HG02763 (cell line): ENCODE results near the gene VASP.

Experiments used
- ATAC-seq: cut with Tn5 transposase; IDR thresholded peaks from one replicate; pipeline ENCODE4 v1.9.1; 2021; ENCODE audit warnings: mild to moderate bottlenecking, moderate library complexity; ENCODE audit not compliant: unreplicated experiment

VASP gene

DNA sequence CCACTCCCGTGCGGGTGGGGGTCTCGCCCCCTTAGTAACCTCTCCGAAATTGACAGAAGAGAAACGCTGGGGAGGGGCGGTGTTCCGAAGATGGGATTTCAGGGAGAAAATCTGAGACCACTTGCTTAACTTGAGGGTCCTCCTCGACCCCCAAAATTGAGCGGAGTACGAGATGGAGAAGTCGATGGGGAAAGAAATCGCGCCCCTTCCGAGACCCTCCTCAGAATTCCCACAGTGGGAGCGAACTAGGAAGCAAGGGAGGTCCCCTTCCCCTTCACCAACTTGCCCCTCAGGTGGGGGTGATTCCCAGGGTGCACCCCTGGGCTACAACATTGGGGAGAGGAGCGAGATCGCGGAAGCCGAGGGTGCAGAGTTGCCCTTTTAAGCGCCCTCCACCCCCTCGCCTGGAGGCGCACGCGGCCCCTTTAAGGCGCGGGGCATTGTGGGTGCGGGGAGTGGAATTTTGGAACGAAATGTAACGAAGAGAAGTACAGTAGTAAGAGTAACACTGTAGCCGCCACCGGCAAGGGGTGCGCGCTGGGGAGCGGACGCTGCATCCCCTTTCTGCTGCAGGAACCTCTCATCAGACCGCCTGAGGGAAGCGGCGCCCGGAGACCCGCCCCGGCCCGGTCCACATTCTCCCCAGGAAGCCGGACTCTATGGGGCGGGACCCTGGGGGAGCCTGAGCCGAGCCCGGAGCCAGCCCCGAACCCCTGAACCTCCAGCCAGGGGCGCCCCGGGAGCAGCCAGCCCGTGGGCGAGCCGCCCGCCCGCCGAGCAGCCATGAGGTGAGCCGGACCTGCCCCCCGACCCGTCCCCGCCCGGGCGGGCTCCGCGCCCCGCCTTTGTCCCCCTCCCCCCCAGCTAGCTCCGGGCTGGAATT, at the start of gene VASP:
Gene VASP, plus strand, starts transcription at position 491 of the 883 bp plus-strand sequence. Its CDS starts 293 bp downstream, at position 784.
- ATAC-seq, result peak; percentile 40

DNA sequence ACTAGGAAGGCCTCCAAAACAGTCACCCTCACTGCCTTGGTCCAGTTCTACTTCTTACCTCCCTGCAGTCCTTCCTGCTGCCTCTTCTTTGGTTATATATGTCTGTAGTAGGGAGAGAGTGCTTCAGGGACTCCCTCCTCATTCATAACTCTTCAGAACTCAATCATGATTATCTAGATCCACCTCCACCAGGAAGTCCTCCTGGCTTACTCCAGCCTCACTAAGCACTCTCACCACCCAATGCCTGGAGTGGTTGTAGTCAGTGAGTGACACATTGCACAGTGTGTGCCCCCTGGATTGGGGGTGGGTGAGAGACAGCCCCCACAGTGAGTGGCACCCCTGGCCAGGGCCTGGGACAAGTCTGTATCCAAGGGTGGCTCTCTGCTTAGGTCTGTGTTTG, 49.5 kb upstream of the VASP start:
- ATAC-seq, result no peak

DNA sequence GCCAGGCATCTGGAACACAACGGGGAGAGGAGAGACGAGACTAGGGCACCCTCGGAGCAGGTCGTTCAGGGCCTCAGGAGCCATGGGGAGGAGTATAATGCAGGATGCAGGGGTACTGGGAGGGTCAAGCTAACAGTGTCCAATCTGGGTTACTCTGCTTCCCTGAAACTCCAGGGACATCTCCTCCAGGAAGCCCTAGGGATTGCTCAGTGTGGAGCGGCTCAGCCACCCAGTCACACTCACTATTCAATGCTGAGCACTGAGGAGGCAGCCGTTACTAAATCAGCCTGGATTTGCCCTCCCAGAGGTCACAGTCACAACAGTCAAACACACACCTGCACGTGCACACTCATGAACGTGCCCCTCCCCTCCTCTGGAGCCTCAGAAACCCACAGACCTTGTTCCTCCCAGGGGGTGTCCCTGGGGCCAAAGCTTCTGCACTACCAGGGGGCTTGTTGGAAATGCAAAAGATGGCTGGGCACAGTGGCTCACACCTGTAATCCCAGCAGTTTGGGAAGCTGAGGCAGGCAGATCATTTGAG, 46.4 kb upstream of the VASP start:
- ATAC-seq, result no peak

DNA sequence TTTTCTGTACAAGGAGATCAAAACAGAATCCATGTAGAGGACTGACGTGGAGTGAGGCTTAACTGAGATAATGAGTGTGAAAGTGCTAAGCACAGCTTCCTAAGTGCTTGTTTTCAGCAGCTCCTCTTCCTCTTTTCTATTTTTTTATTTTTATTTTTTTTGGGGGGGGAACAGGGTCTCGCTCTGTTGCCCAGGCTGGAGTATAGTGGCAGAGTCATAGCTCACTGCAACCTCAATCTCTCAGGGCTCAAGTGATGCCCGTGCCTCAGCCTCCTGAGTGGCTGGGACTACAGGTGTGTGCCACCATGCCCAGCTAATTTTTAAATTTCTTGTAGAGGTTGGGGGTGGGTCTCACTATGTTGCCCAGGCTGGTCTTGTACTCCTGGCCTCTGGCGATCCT, 45.1 kb upstream of the VASP start:
- ATAC-seq, result no peak

DNA sequence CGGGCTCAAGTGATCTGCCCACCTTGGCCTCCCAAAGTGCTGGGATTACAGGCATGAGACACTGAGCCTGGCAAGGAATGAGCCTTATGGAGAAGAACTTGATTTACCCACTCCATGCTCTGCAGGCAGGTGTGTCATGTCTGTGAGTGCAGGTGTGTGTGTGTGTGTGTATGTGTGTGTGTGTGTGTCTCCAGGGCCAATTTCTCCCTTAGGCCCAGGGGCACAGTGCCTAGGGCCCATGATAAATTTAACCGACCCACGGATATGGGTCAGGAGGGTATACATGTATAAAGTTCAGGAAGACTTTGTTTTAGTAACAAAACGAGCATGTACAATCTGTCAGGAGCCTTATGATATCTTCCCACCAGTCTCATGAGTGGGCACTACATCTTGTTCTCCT, 44.0 kb upstream of the VASP start:
- ATAC-seq, result no peak

DNA sequence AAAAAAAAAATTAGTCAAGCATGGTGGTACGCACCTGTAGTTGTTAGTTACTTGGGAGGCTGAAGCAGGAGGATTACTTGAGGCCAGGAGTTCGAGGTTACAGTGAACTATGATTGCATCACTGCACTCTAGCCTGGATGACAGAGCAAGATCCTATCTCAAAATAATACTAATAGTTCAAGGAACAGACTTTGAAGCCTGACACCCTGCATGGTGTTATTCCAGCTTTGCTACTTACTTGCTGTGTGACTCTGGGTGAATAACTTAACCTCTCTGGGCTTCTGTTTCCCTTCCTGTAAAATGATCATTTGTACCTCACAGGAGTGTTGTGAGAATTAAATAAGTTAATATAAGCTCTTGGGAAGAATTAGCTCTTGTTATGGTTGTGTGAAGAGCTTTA, 43.0 kb upstream of the VASP start:
- ATAC-seq, result no peak

DNA sequence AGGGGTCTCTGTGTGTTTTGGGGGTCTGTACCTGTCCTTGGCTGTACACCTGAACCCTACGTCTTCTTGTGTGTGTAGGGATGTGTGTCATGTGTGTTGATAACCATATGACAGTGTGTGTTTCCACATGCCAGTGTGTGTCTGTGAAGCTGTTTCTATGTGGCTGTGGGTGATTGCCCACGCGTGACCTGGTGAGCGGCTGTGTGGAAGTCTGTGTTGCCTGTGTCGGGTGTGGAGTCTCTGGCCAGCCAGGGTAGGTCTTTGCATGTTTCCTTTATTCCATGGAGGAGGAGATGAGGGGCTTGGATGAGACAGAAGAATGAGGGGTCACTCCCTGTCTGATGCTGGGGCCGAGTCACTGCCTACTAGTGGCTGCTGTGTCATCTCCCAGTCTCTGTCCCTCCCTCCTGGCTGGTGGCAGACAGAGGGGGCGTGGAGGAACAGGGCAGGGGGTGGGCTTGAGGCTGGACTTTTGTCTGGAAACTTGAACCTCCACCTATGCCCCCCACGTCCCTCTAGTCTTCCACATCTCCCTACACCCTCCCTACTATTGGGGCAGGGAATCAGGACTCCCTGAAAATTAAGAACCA, 42.3 kb upstream of the VASP start:
- no peak for ATAC-seq

DNA sequence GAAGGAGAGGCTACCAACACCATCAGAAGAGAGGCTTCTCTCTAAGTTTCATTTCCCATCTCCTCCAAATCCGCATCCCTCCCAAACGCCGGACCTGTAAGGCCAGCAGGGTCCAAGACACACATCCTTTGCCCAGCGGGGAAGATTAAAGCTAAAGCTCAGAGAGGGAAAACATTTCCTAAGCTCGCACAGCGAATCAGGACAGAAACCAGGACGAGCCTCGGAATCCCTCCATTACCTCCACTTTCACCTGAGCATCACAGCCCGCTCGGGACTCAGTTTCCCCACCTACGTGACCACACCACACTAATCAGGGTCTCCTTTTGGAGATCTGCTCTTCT, 40.2 kb upstream of the VASP start:
- ATAC-seq, result no peak

DNA sequence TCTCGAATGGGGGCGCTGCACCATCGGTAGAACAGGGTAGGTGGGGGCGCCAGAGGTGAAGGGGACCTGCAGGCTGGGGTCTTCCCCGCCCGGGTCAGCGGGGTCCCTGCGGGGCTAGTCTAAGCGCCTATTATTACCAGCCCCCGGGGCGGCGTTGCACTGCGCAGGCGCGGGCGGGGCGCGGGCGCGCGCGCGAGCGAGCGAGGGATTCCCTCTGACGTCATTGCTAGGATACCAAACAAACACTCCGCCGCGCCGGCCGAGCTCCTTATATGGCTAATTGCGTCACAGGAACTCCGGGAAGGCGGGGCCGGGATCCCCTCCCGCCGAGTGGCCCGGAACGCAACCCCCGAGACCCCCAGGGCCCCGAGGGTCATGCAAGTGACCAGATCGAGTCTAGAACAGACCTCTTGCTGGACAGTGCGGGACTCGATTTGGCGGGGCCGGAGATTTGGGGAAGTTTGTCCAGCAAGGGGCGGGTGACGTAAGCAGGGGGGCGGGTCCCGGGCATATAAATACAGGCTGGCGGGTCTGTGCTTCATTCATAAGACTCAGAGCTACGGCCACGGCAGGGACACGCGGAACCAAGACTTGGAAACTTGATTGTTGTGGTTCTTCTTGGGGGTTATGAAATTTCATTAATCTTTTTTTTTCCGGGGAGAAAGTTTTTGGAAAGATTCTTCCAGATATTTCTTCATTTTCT, 39.7 kb upstream of the VASP start, which contains the start of gene FOSB:
Gene FOSB, plus strand, starts transcription at position 541 of the 703 bp plus-strand sequence. CDS start 591 bp downstream, outside the sequence.
- peak; percentile 48 for ATAC-seq

DNA sequence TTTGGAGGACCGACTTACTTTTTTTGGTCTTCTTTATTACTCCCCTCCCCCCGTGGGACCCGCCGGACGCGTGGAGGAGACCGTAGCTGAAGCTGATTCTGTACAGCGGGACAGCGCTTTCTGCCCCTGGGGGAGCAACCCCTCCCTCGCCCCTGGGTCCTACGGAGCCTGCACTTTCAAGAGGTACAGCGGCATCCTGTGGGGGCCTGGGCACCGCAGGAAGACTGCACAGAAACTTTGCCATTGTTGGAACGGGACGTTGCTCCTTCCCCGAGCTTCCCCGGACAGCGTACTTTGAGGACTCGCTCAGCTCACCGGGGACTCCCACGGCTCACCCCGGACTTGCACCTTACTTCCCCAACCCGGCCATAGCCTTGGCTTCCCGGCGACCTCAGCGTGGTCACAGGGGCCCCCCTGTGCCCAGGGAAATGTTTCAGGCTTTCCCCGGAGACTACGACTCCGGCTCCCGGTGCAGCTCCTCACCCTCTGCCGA, 39.1 kb upstream of the VASP start:
- ATAC-seq, result no peak

DNA sequence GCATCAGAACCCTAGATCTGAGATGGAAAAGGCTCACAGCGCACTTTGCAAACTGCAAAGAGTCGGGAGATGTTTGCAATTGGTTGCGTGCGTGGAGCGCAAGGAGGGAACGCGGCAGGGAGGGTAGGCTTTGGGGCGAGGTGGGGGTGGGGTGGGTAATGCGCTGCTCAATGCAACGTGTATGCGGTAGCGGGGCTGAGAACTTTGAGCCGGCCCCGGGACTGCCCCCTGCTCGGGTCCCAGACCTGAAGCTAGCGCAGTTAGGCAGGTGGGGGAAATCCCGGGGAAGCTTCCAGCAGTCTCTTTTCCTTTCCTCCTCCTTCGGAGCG, 38.5 kb upstream of the VASP start:
- ATAC-seq, result peak; percentile 22

DNA sequence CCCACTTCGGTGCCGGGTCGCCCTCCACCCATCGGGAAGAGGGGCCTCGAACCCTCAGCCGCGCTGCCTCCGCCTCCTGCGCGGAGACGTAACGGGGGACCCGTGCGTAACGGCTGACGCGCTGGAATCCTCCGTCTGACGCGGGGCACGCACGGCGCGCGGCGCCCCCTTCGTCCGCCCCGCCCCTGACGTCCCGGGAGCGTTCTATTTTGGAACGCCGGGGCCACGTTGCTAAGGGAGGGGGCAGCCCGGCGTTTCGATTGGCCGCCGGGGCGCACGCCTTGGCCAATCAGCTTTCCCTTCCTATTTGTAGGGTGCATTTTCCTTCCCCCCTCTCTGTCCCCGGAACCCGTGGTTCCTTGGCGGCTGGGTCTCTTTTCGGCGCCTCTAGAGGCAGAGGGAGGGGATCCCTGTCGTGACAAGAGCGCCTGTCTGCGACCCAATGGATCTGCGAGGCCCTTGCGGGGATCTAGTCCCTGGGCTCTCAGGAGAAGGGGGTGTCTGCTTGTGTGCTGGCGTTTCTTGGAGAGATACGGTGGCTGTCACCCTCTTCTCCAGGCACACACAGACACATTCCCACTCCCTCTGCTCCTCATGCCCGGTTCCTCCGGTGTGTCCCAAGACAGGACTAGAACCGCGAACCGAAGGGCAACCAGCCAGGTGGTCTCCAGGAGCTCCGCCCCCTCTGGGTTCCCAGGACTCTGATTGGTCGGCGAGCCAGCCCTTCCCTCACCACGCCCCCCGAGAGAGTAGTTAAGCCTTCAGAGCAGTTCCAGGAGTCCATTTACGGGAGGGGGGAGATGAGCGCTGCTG, 37.9 kb upstream of the VASP start:
- peak; percentile 59 for ATAC-seq

DNA sequence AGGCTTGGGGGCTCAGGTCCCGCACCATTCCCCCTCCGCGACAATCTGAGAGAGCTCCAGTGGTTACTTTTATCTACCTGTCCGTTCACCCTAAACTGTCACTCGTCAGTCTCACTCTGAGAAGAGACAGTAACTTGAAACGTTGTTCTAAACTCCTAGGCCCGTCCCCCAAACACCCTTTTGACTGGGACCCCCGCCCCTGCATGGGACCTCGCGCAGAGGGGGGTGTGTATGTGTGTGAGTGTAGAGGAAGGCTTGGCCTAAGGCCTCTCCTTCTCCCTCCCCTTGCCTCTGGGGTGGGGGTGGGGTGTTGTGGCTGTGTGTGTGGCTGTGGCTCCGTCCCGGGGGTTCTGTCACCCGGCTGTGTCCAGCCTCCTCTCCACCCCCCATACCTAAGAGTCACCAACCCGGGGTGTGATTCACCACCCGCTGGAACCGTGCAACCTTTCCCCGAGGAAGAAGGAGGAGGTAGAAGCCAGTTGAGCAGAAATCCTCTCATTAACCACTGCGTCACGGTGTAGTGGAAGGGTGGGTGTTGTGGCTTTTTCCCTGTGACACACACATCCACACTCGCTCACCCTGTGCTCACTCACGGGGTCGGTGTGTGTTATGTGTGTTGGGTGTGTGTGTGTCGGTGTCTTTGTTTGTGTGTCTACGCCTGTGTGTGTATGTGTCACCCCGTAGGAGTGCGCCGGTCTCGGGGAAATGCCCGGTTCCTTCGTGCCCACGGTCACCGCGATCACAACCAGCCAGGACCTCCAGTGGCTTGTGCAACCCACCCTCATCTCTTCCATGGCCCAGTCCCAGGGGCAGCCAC, 37.1 kb upstream of the VASP start:
- ATAC-seq, result no peak

DNA sequence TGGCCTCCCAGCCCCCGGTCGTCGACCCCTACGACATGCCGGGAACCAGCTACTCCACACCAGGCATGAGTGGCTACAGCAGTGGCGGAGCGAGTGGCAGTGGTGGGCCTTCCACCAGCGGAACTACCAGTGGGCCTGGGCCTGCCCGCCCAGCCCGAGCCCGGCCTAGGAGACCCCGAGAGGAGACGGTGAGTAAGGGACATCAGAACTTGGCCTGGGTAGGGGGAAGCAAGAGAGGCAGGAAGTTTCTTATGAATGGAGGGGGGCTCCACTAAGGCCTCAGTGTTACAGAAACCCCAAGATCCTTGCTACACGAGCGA, 36.6 kb upstream of the VASP start:
- ATAC-seq, result no peak

DNA sequence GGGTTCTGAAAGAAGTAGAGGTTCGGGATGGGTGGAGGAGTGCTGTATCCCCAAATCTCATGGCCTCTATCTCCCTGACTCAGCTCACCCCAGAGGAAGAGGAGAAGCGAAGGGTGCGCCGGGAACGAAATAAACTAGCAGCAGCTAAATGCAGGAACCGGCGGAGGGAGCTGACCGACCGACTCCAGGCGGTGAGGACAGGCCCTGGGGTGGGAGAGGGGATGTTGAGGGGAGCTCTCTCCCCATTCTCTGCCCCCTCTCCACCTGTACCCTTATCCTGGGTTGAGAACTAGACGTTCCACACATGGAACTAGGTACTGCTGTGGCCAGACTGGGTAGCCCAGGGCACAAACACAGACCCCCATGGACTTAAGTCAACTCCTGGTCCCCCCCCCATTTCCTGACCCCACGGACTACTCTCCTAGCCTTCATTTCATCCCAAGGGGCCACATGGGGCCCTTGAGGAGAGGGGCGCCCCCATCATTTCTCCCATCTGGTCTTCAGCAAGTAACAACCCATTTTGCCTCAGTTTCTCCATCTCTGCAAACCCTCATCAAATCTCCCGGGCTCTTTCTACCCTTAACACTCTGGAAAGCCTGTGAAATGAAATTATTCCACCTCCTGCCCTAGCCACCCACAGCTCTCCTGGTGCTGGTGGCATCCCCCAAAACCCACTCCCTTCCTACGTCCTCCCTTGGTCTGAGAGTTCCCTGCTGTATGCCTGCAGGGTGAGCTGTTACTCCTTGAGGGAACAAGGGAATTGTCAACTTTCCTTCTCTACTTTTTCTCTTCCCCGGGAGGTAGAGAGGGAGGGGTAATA, 36.0 kb upstream of the VASP start:
- ATAC-seq, result no peak

DNA sequence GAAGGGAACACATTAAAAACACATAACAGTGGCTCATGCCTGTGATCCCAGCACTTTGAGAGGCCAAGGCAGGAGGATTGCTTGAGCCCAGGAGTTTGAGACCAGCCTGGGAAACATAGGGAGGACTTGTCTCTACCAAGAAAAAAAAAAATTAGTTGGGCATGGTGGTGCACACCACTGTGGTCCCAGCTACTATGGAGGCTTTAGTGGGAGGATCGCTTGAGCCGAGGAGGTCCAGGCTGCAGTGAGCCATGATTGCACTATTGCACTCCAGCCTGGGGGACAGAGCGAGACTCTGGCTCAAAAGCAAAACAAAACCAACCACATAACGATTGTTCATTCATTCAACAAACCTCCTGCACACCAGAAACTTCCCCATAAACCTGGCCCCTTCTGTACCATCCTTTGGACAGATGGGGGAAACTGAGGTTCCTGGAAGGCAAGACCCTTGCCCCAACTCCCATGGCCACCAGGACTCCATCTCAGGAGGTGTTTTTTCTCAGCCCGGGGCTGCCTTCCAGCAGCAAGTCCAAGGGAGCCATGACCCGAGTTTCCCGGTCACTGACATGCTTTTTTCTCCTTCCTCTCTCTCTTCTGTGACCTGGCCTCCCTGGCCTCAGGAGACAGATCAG, 35.2 kb upstream of the VASP start:
- no peak for ATAC-seq

DNA sequence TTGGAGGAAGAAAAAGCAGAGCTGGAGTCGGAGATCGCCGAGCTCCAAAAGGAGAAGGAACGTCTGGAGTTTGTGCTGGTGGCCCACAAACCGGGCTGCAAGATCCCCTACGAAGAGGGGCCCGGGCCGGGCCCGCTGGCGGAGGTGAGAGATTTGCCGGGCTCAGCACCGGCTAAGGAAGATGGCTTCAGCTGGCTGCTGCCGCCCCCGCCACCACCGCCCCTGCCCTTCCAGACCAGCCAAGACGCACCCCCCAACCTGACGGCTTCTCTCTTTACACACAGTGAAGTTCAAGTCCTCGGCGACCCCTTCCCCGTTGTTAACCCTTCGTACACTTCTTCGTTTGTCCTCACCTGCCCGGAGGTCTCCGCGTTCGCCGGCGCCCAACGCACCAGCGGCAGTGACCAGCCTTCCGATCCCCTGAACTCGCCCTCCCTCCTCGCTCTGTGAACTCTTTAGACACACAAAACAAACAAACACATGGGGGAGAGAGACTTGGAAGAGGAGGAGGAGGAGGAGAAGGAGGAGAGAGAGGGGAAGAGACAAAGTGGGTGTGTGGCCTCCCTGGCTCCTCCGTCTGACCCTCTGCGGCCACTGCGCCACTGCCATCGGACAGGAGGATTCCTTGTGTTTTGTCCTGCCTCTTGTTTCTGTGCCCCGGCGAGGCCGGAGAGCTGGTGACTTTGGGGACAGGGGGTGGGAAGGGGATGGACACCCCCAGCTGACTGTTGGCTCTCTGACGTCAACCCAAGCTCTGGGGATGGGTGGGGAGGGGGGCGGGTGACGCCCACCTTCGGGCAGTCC, 34.5 kb upstream of the VASP start:
- no peak for ATAC-seq

DNA sequence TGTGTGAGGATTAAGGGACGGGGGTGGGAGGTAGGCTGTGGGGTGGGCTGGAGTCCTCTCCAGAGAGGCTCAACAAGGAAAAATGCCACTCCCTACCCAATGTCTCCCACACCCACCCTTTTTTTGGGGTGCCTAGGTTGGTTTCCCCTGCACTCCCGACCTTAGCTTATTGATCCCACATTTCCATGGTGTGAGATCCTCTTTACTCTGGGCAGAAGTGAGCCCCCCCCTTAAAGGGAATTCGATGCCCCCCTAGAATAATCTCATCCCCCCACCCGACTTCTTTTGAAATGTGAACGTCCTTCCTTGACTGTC, 34.0 kb upstream of the VASP start:
- ATAC-seq, result no peak
